Activated CD4-positive, alpha-beta T cell treated with anti-CD3 and anti-CD28 coated beads, Interleukin-10, Interleukin-2, amounts not matched to agents 100 ng/mL and 50 ng/mL, durations not matched to agents 16 hours and 8 hours (primary cell): ENCODE results near the gene KLF8.
A peak's percentile ranks its signal among the peaks of the same experiment; 100 is the strongest.

ENCODE experiments used
- DNase-seq: peaks from one replicate; pipeline ENCODE4 v3.0.0-alpha.2; 2020

KLF8 gene

DNA sequence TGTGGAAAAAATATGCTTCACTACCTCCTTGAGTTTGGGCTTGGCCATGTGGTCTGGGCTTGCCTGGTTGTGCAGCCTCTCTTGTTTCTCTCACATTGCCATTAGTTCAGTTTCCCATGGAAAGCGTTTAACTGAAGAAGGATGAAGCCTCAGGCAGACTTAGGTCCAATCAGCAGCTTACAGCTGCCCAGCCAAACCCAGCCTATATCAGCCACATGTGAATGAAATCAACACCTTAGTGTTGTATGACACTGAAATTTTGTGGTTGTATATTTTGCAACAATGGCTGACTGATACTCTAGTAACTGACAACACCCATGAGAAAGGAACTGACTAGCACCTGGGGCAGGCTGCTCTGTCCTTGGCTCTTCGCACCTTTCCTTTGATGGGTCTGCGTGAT is 81.2 kb downstream of the KLF8 start:
- DNase-seq = no peak

DNA sequence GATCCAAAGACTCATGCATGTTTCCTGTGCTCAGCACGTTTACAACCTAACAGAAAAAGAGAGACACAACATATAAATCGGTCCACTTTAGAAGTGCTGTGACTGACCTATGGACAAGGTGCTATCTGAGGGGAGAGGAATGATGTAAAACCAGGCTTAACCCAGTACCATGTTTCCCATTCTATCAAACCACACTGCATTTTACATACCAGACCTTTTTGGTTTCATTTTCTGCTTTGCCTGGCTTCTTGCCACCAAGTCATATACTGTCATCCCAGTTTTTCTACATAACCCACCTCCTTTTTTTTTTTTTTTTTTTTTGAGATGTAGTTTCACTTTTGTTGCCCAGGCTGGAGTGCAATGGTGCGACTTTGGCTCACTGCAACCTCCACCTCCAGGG is 82.2 kb downstream of the KLF8 start:
- DNase-seq = peak; percentile 7

DNA sequence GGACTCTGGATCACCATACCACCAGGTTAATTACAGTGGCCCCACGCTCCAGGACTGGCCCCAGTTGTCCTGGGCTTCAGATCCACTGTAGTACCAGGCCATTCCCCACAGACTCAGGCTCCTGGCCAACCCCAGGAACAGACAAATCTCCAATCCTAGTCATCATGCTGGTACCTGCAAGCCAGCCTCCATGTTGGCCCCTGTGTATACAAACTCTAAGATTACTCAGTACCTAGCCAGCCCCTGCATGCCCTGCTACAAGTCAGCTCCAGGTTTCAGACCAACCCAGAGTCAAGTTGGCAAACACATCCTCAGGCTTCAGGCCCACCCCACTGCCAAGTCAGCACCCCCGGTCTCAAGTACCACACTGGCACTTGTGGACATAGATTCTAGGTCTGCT is 85.9 kb downstream of the KLF8 start:
- no peak for DNase-seq

DNA sequence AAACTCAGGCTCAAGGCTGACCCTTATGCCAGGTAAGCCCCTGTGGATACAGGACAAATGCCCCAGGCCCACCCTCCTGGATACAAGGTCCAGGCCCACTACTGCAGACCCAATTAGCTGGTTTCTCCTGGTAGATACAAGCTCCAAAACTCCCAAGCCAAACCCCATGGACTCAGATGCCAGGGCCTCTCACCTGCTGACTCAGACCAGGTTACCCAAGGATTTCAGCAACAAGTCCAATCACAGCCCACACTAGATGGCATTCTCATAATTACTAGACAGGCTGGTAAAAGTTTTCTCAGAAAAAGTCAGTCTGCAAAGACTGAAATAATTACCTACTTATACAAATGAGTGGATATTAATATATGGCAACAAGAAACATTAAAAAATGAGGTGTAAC is 87.0 kb downstream of the KLF8 start:
- no peak for DNase-seq
